Stimulated activated CD4-positive, alpha-beta T cell treated with anti-CD3 and anti-CD28 coated beads, Interleukin-15, amount 100 ng/mL, for 24 hours (primary cell): Measurements from ENCODE around the gene CRYBA2.
A peak's percentile ranks its signal among the peaks of the same experiment; 100 is the strongest.

Experiments used
- DNase-seq: peaks from one replicate; pipeline ENCODE4 v3.0.0-alpha.2; 2020

CRYBA2 gene

GRCh38 chr2:218998414-218999002, 5.3 kb upstream of the CRYBA2 start:
- DNase-seq: no peak

- no peak for DNase-seq
Measured at GRCh38 chr2:218997731-218998130, 4.5 kb upstream of the CRYBA2 start.

GRCh38 chr2:218996937-218997336, 3.7 kb upstream of the CRYBA2 start:
- no peak for DNase-seq

- DNase-seq: peak; percentile 89
Measured at GRCh38 chr2:218995972-218996711, 2.9 kb upstream of the CRYBA2 start.

GRCh38 chr2:218995561-218995960, 2.3 kb upstream of the CRYBA2 start:
- no peak for DNase-seq

- DNase-seq: peak; percentile 25
Measured at GRCh38 chr2:218992703-218993344, 398 bp downstream of the CRYBA2 start.

GRCh38 chr2:218992196-218992595, 1.0 kb downstream of the CRYBA2 start:
- DNase-seq: no peak

- DNase-seq: no peak
Measured at GRCh38 chr2:218991674-218992168, 1.5 kb downstream of the CRYBA2 start.

- DNase-seq: no peak
Measured at GRCh38 chr2:218990612-218991011, 2.6 kb downstream of the CRYBA2 start.

GRCh38 chr2:218990052-218990451, 3.2 kb downstream of the CRYBA2 start:
- no peak for DNase-seq

- DNase-seq: no peak
Measured at GRCh38 chr2:218988650-218989049, 4.6 kb downstream of the CRYBA2 start.

GRCh38 chr2:218988164-218988563, 5.1 kb downstream of the CRYBA2 start:
- DNase-seq: no peak

- no peak for DNase-seq
Measured at GRCh38 chr2:218986148-218986761, 7.0 kb downstream of the CRYBA2 start.

- DNase-seq: no peak
Measured at GRCh38 chr2:218985325-218986091, 7.7 kb downstream of the CRYBA2 start.

GRCh38 chr2:218985021-218985324, 8.2 kb downstream of the CRYBA2 start, which contains the start of gene FEV:
Gene FEV (minus strand): TSS chr2:218985184. CDS start chr2:218985075, 109 bp downstream.
- no peak for DNase-seq

- DNase-seq: peak; percentile 27
Measured at GRCh38 chr2:218984239-218985020, 8.8 kb downstream of the CRYBA2 start.

GRCh38 chr2:218983934-218984238, 9.3 kb downstream of the CRYBA2 start:
- no peak for DNase-seq

GRCh38 chr2:218983263-218983933, 9.8 kb downstream of the CRYBA2 start:
- no peak for DNase-seq

- DNase-seq: no peak
Measured at GRCh38 chr2:218982586-218983262, 10.5 kb downstream of the CRYBA2 start.

- peak; percentile 55 for DNase-seq
Measured at GRCh38 chr2:218981881-218982585, 11.2 kb downstream of the CRYBA2 start.
